ENCODE results near the gene TAS2R8. TPM values are rescaled to one million over a fixed set of nuclear protein-coding genes. Genes with fewer than 3 reads are reported as not detected.

TAS2R8 gene
- 0.18 to 0.42 TPM (median 0.29 TPM) in 3 replicates for total RNA-seq

- no peaks in the 10 kb centered on the region for H3K9me3 Mint-ChIP-seq
- DNase-seq (ENCODE audit: low spot score in 2 of 2, unreplicated experiment in 2 of 2), result no peak
- no peak for TF ChIP-seq CTCF (IDR thresholded peaks at IDR 0.05; ENCODE audit: unreplicated experiment)
- no peaks in the 10 kb centered on the region for H3K4me1 Mint-ChIP-seq
- H3K27me3 Mint-ChIP-seq (ENCODE audit: low read depth), result peaks cover 5% of the 10 kb centered on the region
- H3K27ac Mint-ChIP-seq, result no peak within 1 kb of the TSS
- H3K4me3 Mint-ChIP-seq, result no peak within 1 kb of the TSS
- H3K36me3 Mint-ChIP-seq, result no peaks in the 10 kb centered on the region
Measured at GRCh38 chr12:10807186-10807585, at the start of gene TAS2R8. TSS of gene TAS2R8 (minus strand) at chr12:10807286. CDS start at chr12:10806980, 306 bp downstream.

GRCh38 chr12:10855807-10856206, 48.7 kb upstream of the TAS2R8 start:
- Mint-ChIP-seq H3K27ac (no peak overlapping the region), H3K4me3 (no peak overlapping the region), H3K27me3 (ENCODE audit: low read depth) (no peaks in the 10 kb centered on the region), H3K4me1 (no peaks in the 10 kb centered on the region), H3K9me3 (peaks cover 50% of the 10 kb centered on the region), H3K36me3 (peaks cover 59% of the 10 kb centered on the region)
- no peak for DNase-seq (ENCODE audit: low spot score in 2 of 2, unreplicated experiment in 2 of 2)
- no peak for TF ChIP-seq CTCF (IDR thresholded peaks at IDR 0.05; ENCODE audit: unreplicated experiment)

GRCh38 chr12:10853776-10854175, 46.7 kb upstream of the TAS2R8 start:
- H3K27me3 Mint-ChIP-seq (ENCODE audit: low read depth), result no peaks in the 10 kb centered on the region
- TF ChIP-seq CTCF (IDR thresholded peaks at IDR 0.05; ENCODE audit: unreplicated experiment), result no peak
- no peak for DNase-seq (ENCODE audit: low spot score in 2 of 2, unreplicated experiment in 2 of 2)
- peaks cover 31% of the 10 kb centered on the region for H3K9me3 Mint-ChIP-seq
- no peak overlapping the region for H3K4me3 Mint-ChIP-seq
- no peak overlapping the region for H3K27ac Mint-ChIP-seq
- no peaks in the 10 kb centered on the region for H3K4me1 Mint-ChIP-seq
- peaks cover 42% of the 10 kb centered on the region for H3K36me3 Mint-ChIP-seq

- Mint-ChIP-seq H3K27ac (no peak overlapping the region), H3K4me1 (no peaks in the 10 kb centered on the region)
Measured at GRCh38 chr12:10851243-10851858, 44.3 kb upstream of the TAS2R8 start.

GRCh38 chr12:10849425-10849878, 42.4 kb upstream of the TAS2R8 start, which contains the start of gene PRR4:
TSS of gene PRR4 (minus strand) at chr12:10849475. CDS start at chr12:10849437, 38 bp downstream.
- TF ChIP-seq CTCF (IDR thresholded peaks at IDR 0.05; ENCODE audit: unreplicated experiment), result no peak
- no peaks in the 10 kb centered on the region for H3K27me3 Mint-ChIP-seq (ENCODE audit: low read depth)
- no peak within 1 kb of the TSS for H3K4me3 Mint-ChIP-seq
- H3K27ac Mint-ChIP-seq, result no peak within 1 kb of the TSS
- no peaks in the 10 kb centered on the region for H3K4me1 Mint-ChIP-seq
- peaks cover 26% of the 10 kb centered on the region for H3K36me3 Mint-ChIP-seq
- no peak for DNase-seq (ENCODE audit: low spot score in 2 of 2, unreplicated experiment in 2 of 2)
- no peaks in the 10 kb centered on the region for H3K9me3 Mint-ChIP-seq

More at GRCh38 chr12:10851243-10851858, 44.3 kb upstream of the TAS2R8 start:
- H3K9me3 Mint-ChIP-seq, result peaks cover 7% of the 10 kb centered on the region
- no peak for TF ChIP-seq CTCF (IDR thresholded peaks at IDR 0.05; ENCODE audit: unreplicated experiment)
- H3K27me3 Mint-ChIP-seq (ENCODE audit: low read depth), result no peaks in the 10 kb centered on the region
- H3K36me3 Mint-ChIP-seq, result peaks cover 34% of the 10 kb centered on the region
- DNase-seq (ENCODE audit: low spot score in 2 of 2, unreplicated experiment in 2 of 2), result no peak
- no peak overlapping the region for H3K4me3 Mint-ChIP-seq
